HG03135 (cell line): ENCODE measurements around the gene CYB5R4.
A peak's percentile ranks its signal among the peaks of the same experiment; 100 is the strongest.

Experiments
- ATAC-seq: cut with Tn5 transposase; IDR thresholded peaks from one replicate; pipeline ENCODE4 v1.9.1; 2021; ENCODE audit warnings: mild to moderate bottlenecking, moderate library complexity; ENCODE audit not compliant: unreplicated experiment

The CYB5R4 gene

DNA sequence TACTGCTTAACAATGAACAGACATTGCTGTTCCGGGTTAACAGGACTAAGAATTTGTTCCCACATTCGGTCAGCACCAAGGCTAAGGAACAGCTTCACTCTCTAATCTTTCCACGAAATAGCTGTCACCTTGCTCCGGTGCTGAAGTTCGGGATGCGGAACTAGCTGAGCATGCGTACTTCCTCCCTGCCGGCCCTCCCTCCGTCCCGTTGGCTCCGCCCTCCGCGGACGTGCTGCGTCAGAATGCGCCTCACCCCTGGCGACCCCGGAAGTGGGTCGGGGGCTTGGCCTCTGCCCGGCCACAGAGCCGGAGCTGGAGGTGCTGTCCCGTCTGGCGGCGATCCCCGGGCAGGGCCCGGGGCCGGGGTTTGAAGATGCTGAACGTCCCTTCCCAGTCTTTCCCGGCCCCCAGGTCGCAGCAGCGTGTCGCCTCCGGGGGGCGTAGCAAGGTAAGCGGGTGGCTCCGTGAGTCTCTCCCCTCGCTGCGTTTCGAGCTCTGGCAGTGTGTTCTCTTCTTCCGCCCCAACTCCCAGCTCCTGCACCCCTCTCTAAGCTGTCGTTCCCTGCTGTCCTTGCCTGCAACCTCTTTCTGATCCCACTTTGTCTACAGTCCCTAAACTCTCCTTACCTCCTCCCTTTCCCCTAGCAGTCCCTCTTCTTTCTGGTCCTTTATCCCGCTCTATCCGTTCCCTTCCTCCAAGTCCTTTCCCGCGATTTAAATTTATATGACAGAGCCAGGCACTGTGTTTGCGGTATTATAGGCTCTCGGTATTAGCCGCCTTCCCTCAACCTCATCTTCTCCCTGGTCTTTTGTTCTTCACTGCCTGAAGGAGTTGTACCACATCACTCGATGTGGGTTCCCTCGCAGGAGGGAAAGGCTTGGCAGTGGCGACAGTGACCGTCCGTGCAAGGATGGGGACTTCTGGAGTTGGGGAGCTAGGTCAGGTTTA lies at the start of gene CYB5R4:
CYB5R4 (plus strand) TSS at position 280 of the 949 bp plus-strand sequence; CDS start at position 374, 94 bp downstream.
- ATAC-seq, result peak; percentile 98

GRCh38 chr6:83812595-83812994 lies 46.9 kb upstream of the CYB5R4 start:
- no peak for ATAC-seq

- ATAC-seq, result no peak
These were observed 43.7 kb upstream of the CYB5R4 start for GRCh38 chr6:83815631-83816272.

DNA sequence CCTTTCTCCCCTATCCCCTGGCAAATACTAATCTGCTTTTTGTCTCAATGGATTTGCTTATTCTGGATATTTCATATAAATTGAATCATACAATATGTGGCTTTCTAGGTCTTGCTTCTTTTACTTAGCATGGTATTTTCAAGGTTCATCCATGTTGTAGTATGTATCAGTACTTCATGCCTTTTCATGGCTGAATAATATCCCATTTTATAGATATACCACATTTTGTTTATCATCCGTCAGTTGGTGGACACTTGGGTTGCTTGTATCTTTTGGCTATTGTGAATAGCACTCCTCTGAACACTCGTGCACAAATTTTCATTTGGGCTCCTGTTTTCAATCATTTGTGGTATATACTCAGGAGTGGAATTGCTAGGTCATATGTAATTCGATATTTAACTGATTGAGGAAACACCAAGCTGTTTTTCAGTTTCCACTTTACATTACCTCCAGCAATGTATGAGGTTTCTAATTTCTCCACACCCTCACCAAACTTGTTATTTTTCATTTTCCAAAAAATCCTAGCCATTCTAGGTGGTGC lies 36.8 kb upstream of the CYB5R4 start:
- no peak for ATAC-seq

GRCh38 chr6:83824388-83824801 lies 35.1 kb upstream of the CYB5R4 start:
- no peak for ATAC-seq

- no peak for ATAC-seq
These were observed 34.7 kb upstream of the CYB5R4 start for GRCh38 chr6:83824831-83825230.

GRCh38 chr6:83827050-83827449 lies 32.4 kb upstream of the CYB5R4 start:
- ATAC-seq, result no peak

DNA sequence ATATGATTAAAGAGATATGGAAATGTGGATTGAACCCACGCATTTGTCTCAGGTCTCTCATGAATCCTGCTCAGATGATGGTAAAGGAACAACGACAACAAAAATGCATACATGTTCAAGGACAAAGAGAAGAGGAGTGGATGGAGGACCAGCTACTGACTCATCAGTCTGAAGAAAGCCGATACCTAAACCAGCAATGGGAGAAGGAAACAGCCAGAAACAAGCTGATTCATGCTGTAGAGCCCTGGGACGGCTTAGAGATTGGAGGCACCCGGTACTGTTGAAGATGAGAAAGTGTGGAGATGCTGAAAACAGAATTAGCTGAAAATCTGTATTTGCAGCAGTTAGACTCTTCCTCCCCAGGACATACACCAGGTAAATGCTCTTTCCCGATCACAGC lies 20.8 kb upstream of the CYB5R4 start:
- no peak for ATAC-seq

DNA sequence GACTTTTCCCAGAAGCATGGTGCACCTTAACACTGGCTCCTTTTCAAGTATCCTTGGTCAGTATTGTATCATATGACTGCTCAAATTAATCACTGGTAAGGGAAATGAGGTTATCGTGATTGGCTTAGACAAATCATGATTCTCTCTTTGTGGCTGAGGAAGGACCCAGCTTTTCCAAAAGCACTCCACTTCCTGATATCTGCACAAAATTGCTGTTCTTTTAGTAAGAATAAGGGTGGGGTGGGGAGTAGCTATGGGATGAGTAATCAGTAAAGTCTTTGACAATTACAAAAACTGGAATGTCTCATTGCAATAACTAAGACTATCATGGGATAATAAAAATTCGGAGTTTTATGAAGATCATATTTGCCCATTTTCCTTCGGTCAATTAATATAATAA lies 15.3 kb upstream of the CYB5R4 start:
- ATAC-seq, result no peak

DNA sequence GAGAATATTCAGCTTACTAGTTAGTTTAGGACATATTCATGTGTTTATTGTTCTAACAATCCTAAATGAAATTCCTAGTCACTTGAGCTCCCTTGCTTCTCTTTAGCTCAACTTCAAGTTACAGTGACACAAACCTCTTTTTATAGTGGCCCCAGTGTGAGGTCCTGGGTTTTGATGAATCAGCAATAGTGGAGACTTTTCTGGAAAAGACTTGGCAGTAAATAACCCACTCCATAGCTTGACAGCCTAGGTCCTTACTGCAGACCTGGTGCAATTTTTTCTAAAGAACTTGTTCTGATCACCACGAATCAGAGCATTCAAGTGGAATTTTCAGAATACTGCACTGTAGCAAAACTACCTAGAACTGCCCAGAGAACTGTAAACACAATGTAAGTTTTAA lies 13.2 kb upstream of the CYB5R4 start:
- no peak for ATAC-seq

DNA sequence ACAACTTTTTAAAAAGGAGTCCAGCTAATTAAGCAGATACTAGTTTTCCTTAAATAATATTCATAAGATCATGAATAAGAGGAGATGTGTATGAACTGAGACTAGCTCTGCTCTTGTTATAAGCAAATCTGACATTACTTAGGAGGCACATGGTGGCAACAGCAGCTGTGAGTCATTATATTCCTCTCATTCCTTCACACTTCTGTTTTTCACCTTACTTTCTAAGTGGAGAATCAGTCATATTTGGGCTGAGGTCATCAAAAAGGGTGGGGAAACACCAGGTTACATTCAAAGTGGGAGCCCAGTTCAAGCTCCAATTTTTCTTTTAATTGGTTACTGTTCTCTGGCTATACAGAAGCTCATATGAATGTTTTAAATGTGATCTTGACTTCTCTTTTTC lies 12.3 kb upstream of the CYB5R4 start:
- ATAC-seq, result no peak

DNA sequence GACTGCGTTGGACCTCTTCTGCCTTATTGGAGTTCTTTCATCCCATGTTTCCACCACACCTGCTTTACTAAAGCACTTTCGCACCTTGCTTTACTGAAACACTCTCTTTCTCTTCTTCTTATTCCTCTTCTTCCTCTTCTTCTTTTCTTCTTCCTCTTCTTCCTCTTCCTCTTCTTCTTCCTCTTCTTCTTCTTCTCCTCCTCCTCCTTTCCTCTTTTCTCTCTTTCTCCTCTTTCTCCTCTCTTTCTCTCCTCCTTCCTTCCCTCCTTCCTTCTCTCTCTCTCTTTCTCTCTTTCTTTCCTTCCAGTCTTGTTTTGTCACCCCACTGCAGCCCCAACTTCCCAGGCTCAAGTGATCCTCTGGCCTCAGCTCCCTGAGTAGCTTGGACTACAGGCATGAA lies 10.4 kb upstream of the CYB5R4 start:
- no peak for ATAC-seq

- ATAC-seq, result no peak
These were observed 9.9 kb upstream of the CYB5R4 start for GRCh38 chr6:83849610-83850009.

DNA sequence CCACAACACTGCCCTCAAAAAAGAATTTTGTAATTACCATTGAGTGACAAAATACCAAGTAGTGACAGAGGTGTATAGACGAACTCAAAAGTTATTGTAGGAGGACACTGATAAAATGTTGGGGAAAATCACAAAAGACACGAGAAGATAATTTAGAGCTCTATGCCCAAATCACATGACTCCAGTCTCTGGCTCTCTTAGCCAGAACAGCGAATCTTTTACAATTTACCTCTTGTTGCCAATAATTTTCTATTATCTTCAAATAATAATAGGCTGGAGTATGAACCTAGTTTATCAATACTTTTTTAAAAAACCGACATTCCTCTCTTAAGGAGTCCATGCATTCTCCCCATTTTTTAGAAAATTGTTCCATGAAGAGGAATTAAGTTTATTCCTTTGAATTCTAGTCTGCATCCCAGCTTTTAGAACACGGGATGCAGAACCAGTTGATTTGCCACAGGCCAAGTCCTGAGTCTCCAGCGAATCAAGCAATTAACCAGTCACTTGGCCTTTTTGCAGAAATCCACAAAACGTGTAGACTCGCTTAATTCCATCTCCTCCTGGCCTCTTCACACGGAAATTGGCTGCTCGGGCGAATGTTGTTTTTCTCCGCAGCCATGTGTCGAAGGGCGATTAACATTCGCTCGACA lies 6.8 kb upstream of the CYB5R4 start:
- ATAC-seq, result no peak

- ATAC-seq, result peak; percentile 76
These were observed 6.1 kb upstream of the CYB5R4 start, which contains the start of gene RIPPLY2 for GRCh38 chr6:83853178-83854000. Gene RIPPLY2, plus strand, starts transcription at chr6:83853360. Its CDS starts 57 bp downstream, at chr6:83853417.

GRCh38 chr6:83854001-83854501 lies 5.4 kb upstream of the CYB5R4 start:
- no peak for ATAC-seq

DNA sequence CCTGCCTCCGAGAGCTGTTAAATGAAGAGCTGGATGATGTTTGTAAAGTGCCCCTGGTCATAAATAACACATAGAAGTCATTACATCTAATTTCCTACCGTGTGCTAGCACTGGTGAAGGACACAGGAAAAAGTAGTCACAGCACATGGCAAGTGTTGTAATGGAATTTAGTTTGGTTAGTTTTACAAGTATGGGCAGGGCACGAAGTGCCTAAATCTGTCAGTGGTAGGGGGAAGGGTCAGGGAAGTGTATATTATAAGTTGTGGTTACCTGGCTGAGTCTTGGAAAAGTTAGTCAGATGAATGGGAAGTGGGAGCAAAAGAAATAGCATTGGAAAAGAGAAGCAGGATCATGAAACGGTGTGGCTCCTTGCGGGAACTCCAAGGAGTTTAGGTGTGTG lies 4.7 kb upstream of the CYB5R4 start:
- ATAC-seq, result no peak

GRCh38 chr6:83860359-83860755 lies 868 bp downstream of the CYB5R4 start:
- no peak for ATAC-seq

DNA sequence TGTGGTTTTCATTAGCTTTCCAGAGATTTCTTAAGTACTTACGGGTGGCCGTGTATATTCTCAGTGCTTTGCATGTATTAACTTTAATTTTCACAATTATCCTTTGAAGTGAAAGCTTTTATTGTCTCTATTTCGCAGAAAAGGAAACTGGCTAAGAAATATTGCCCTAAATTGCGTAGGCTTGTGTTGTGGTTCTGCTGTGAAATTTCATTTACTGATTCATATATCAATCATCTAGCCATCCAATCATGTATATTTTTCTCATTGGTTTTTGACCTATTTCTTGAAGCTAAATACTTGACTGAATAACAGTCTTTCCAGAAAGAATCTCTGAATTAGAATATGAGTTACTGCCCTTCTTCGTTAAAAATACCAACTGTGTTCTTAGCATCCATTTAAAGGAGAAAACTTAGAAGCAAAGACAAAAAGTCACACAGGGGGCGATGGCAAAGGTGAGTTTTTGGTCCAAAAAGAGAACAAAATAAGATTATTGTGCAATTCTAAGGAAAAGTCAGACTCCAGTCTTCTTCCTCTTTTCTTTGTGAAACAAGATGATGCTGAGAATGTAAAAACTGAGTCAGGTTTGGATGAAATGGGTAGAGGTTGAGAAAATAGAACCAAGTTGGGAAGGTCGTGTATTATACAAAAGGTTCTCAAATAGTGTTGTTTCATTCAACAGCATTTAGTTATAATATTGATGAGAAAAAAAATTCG lies 1.4 kb downstream of the CYB5R4 start:
- ATAC-seq, result no peak
